ENCODE data around the gene MRPS18C. TPM values are rescaled to one million over a fixed set of nuclear protein-coding genes. Genes with fewer than 3 reads are reported as not detected.

Gene MRPS18C
- total and polyA plus RNA-seq, 10 of the 15 experiments (the other 5 are each of a cell fraction or from before 2014, with no cell fraction given), result 38.0 to 283 (median 78.8) TPM

DNA sequence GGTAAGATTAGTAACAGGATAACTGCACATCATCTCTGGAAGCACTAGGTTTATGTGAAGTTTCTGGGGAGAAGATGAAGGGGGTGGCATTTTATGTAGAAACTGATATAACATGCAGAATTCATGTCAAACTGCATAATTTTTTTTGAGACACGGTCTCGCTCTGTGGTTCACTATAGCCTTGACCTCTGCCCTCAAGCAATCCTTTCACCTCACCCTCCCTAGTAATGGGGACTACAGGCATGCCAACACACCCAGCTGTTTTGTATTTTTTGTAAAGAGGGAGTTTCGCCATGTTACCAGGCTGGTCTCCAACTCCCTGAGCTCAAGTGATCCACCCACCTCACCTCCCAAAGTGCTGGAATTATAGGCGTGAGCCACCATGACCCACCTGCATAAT is 17.6 kb downstream of the MRPS18C start:
- H3K9ac ChIP-seq (ENCODE audit: control insufficient read depth, insufficient read depth, low read length), result no peak overlapping the region
- BruUV-seq (replicated peaks), result no TSS peak
- no peaks in the 10 kb centered on the region for H3K79me2 ChIP-seq (ENCODE audit: control insufficient read depth, insufficient read depth, low read length)
- ChIA-PET CTCF (interaction anchor here (0.6 to 1.0 kb wide), 3 partner anchors 18 to 84 kb away, joined by 3 read pairs; no protein-coding TSS in a partner anchor), POLR2A (interaction anchor here (0.5 kb wide), 1 partner anchor 15 kb away, joined by 4 read pairs; no protein-coding TSS in a partner anchor), RAD21 (ENCODE audit: unreplicated experiment) (interaction anchor here (1.1 kb wide), 1 partner anchor 11 kb away, joined by 3 read pairs; no protein-coding TSS in a partner anchor), SMC1A (ENCODE audit: uncharacterized antibody, unreplicated experiment) (interaction anchor here (0.5 to 1.7 kb wide), 3 partner anchors 11 to 82 kb away, joined by 3 to 7 read pairs (median 4); no protein-coding TSS in a partner anchor)
- peaks cover 0 to 4% of the 10 kb centered on the region in 2 experiments; a peak in 1 of 4 replicates for H3K36me3 ChIP-seq (ENCODE audit: control insufficient read depth in 2 of 2, insufficient read depth in 2 of 2, low read length in 1 of 2)
- no peak overlapping the region for H3K27ac ChIP-seq (ENCODE audit: control insufficient read depth, insufficient read depth)
- no peak overlapping the region for H3K4me3 ChIP-seq
- no peaks in the 10 kb centered on the region for H4K20me1 ChIP-seq (ENCODE audit: control insufficient read depth, insufficient read depth)
- WGBS (ENCODE audit: insufficient coverage, insufficient replicate concordance, low lambda C conversion rate, missing lambda C conversion rate), result 97% methylated on average over 4 of the region's 4 CpGs
- TF ChIP-seq, protein P1, sequence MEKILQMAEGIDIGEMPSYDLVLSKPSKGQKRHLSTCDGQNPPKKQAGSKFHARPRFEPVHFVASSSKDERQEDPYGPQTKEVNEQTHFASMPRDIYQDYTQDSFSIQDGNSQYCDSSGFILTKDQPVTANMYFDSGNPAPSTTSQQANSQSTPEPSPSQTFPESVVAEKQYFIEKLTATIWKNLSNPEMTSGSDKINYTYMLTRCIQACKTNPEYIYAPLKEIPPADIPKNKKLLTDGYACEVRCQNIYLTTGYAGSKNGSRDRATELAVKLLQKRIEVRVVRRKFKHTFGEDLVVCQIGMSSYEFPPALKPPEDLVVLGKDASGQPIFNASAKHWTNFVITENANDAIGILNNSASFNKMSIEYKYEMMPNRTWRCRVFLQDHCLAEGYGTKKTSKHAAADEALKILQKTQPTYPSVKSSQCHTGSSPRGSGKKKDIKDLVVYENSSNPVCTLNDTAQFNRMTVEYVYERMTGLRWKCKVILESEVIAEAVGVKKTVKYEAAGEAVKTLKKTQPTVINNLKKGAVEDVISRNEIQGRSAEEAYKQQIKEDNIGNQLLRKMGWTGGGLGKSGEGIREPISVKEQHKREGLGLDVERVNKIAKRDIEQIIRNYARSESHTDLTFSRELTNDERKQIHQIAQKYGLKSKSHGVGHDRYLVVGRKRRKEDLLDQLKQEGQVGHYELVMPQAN (conservative IDR thresholded peaks at IDR 0.05), result no peak
- no peak for TF ChIP-seq RAD51 (IDR thresholded peaks at IDR 0.05)
- no peak for TF ChIP-seq CREB1 (IDR thresholded peaks at IDR 0.05; ENCODE audit: low read depth)
- TF ChIP-seq NFYA (IDR thresholded peaks at IDR 0.05; ENCODE audit: borderline replicate concordance, low read depth, low read length), result no peak
- TF ChIP-seq MYC (IDR thresholded peaks at IDR 0.05; ENCODE audit: insufficient read depth, insufficient read length, insufficient replicate concordance, low read length, severe bottlenecking), result no peak
- TF ChIP-seq SIN3A (IDR thresholded peaks at IDR 0.05; ENCODE audit: low read depth, low read length), result no peak
- no peak for TF ChIP-seq CREM (IDR thresholded peaks at IDR 0.05; ENCODE audit: low read depth)
- no peak for TF ChIP-seq CHD2 (IDR thresholded peaks at IDR 0.05; ENCODE audit: borderline replicate concordance, low read depth, low read length)
- no peak for TF ChIP-seq EGR1 (IDR thresholded peaks at IDR 0.05; ENCODE audit: borderline replicate concordance in 1 of 2, low read depth in 2 of 2, low read length in 2 of 2)
- TF ChIP-seq JUND (IDR thresholded peaks at IDR 0.05; ENCODE audit: low read depth, low read length), result no peak
- no peak for TF ChIP-seq NFYB (IDR thresholded peaks at IDR 0.05; ENCODE audit: insufficient read depth, low read depth, low read length)
- no peak overlapping the region for H3K4me2 ChIP-seq (ENCODE audit: control insufficient read depth, insufficient read depth)
- H3K27me3 ChIP-seq (replicated peaks in 1 of 2; ENCODE audit: control insufficient read depth in 2 of 2, insufficient read depth in 2 of 2, low read length in 1 of 2), result no peaks in the 10 kb centered on the region
- ATAC-seq (no peak), DNase-seq (ENCODE audit: low read depth, low spot score) (no peak), FAIRE-seq (no peak)
- no peaks in the 10 kb centered on the region for H3K9me3 ChIP-seq (replicated peaks; ENCODE audit: control insufficient read depth, insufficient read depth, low read length)
- intact Hi-C loops (cut with micrococcal nuclease; ENCODE audit: unreplicated experiment), result no loop called here
- in situ Hi-C loops (cut with MboI), result no loop called here
- no peak overlapping the region for H2AFZ ChIP-seq (ENCODE audit: control insufficient read depth, low read depth, low read length)
- no peaks in the 10 kb centered on the region for H3K4me1 ChIP-seq (ENCODE audit: control insufficient read depth, insufficient read depth, low read length)

Measured in GM12878 (cell line).